ELR (cell line): Measurements from ENCODE around the gene NEUROD1.

ENCODE experiments used
- DNase-seq: peaks from one replicate; pipeline ENCODE4 v3.0.0-alpha.2; 2015; ENCODE audit warnings: low read depth

The NEUROD1 gene

GRCh38 chr2:181632733-181633401, 47.5 kb downstream of the NEUROD1 start:
- no peak for DNase-seq

GRCh38 chr2:181628590-181629585, 51.4 kb downstream of the NEUROD1 start:
- DNase-seq = no peak

GRCh38 chr2:181627545-181627944, 52.8 kb downstream of the NEUROD1 start:
- DNase-seq = peak; percentile 58

- DNase-seq = peak; percentile 10
Measured at GRCh38 chr2:181626671-181627070, 53.6 kb downstream of the NEUROD1 start.
